ENCODE results near the gene REEP1. TPM values are rescaled to one million over a fixed set of nuclear protein-coding genes. Genes with fewer than 3 reads are reported as not detected.

REEP1 gene
- total RNA-seq, 1 donor, result 0.36 TPM

DNA sequence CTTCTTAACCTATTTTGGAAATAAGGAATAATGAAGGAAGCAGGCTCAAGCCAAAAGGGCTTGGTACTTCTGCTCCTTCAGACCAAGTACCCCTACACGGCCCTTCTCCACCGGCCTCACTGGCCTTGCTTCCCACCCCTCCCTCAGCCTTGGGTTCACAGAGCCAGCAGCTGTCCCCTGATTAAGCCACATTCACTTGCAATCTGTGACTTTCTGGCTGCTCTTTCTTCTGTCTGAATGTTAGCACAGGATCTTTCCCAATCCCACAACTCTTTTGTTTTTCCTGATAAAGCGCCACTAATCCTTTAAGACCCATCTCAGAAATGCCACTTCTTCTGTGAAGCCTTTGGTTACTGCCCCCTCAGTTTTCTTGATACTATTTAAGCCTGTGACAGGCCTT lies 52.4 kb downstream of the REEP1 start:
- Histone ChIP-seq H3K27ac (ENCODE audit: low read depth, low read length) (no peak overlapping the region), H3K9me3 (ENCODE audit: low read depth, low read length) (no peaks in the 10 kb centered on the region), H3K4me2 (ENCODE audit: insufficient read depth, low read length) (no peak overlapping the region), H3K36me3 (ENCODE audit: insufficient read depth, low read length) (no peaks in the 10 kb centered on the region), H3K27me3 (ENCODE audit: insufficient read depth, low read length) (peaks cover 31% of the 10 kb centered on the region), H3K4me1 (ENCODE audit: insufficient read depth, low read length) (no peaks in the 10 kb centered on the region), H2AFZ (ENCODE audit: low read length) (no peak overlapping the region), H3K4me3 (ENCODE audit: insufficient read depth, low read length) (no peak overlapping the region), H4K20me1 (ENCODE audit: insufficient read depth, low read length) (no peaks in the 10 kb centered on the region), H3K79me2 (ENCODE audit: insufficient read depth, low read length) (no peaks in the 10 kb centered on the region)
- no peak for DNase-seq (ENCODE audit: insufficient read length, low spot score, missing footprints)
- TF ChIP-seq, protein P1, sequence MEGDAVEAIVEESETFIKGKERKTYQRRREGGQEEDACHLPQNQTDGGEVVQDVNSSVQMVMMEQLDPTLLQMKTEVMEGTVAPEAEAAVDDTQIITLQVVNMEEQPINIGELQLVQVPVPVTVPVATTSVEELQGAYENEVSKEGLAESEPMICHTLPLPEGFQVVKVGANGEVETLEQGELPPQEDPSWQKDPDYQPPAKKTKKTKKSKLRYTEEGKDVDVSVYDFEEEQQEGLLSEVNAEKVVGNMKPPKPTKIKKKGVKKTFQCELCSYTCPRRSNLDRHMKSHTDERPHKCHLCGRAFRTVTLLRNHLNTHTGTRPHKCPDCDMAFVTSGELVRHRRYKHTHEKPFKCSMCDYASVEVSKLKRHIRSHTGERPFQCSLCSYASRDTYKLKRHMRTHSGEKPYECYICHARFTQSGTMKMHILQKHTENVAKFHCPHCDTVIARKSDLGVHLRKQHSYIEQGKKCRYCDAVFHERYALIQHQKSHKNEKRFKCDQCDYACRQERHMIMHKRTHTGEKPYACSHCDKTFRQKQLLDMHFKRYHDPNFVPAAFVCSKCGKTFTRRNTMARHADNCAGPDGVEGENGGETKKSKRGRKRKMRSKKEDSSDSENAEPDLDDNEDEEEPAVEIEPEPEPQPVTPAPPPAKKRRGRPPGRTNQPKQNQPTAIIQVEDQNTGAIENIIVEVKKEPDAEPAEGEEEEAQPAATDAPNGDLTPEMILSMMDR (IDR thresholded peaks at IDR 0.05; ENCODE audit: extremely low read depth, low read depth, low read length), result no peak

DNA sequence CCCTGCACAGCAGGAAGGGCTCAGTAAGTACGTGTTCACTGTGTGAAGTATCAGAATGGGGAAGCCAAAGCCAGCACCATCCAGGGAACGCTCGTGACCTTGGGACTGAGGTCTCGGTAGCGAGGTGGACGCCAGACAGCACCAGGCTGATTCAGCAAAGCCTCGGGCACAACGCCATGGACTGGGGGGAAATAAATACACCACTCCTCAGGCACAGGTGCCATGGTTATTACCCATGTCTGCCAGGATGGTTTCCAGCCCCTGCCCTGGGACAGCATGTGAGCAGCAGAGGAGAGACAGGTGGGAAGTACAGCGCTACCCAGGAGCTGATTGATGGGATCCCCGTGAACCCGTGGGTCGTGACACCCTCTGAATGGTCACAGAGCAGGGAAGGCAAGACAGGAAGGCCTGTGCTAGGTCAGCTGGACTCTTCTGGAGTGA lies 53.0 kb downstream of the REEP1 start:
- Histone ChIP-seq H3K27me3 (ENCODE audit: insufficient read depth, low read length) (peaks cover 31% of the 10 kb centered on the region), H3K79me2 (ENCODE audit: insufficient read depth, low read length) (no peaks in the 10 kb centered on the region)

DNA sequence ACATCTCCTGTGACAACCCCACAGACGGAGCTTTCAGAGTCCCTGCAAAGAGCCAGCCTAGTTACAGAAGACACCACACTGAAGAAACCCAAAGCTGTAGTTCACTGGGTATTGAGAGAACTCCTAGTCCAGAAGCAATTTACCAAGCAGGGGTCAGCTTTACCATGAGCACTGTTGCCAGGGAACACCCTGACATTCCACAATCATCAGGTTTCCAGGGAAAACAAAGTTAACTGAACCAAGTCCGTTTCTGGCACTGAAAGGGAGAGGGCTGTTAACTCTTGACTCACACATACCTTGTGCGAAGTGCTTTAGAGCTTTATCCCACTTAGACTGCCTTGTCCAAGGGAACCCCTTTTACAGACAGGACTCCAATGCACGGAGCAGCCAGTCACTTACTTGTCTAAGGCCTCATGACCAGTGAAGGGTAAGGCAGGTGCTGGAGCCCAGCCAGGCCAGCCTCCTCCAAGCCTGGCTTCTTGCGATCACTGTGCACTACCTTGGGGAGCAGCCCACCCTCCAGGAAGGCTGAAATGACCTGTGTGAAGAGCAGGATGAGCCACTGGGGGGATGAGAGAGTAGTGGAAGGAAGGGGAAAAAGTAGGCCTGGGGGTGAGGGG lies 53.9 kb downstream of the REEP1 start:
- no peak for DNase-seq (ENCODE audit: insufficient read length, low spot score, missing footprints)
- no peak overlapping the region for H3K27ac ChIP-seq (ENCODE audit: low read depth, low read length)
- H3K4me1 ChIP-seq (ENCODE audit: insufficient read depth, low read length), result no peaks in the 10 kb centered on the region
- peaks cover 35% of the 10 kb centered on the region for H3K27me3 ChIP-seq (ENCODE audit: insufficient read depth, low read length)
- TF ChIP-seq, protein P1 (IDR thresholded peaks at IDR 0.05; ENCODE audit: extremely low read depth, low read depth, low read length), result no peak
- H3K79me2 ChIP-seq (ENCODE audit: insufficient read depth, low read length), result no peaks in the 10 kb centered on the region
- H2AFZ ChIP-seq (ENCODE audit: low read length), result no peak overlapping the region
- no peak overlapping the region for H3K4me3 ChIP-seq (ENCODE audit: insufficient read depth, low read length)
- H3K36me3 ChIP-seq (ENCODE audit: insufficient read depth, low read length), result no peaks in the 10 kb centered on the region
- no peak overlapping the region for H3K4me2 ChIP-seq (ENCODE audit: insufficient read depth, low read length)
- no peaks in the 10 kb centered on the region for H4K20me1 ChIP-seq (ENCODE audit: insufficient read depth, low read length)
- H3K9me3 ChIP-seq (ENCODE audit: low read depth, low read length), result no peaks in the 10 kb centered on the region

More for the DNA sequence above, 53.0 kb downstream of the REEP1 start:
- H2AFZ ChIP-seq (ENCODE audit: low read length), result no peak overlapping the region
- H3K27ac ChIP-seq (ENCODE audit: low read depth, low read length), result no peak overlapping the region
- no peaks in the 10 kb centered on the region for H3K9me3 ChIP-seq (ENCODE audit: low read depth, low read length)
- no peak for DNase-seq (ENCODE audit: insufficient read length, low spot score, missing footprints)
- H3K36me3 ChIP-seq (ENCODE audit: insufficient read depth, low read length), result no peaks in the 10 kb centered on the region
- H4K20me1 ChIP-seq (ENCODE audit: insufficient read depth, low read length), result no peaks in the 10 kb centered on the region
- no peaks in the 10 kb centered on the region for H3K4me1 ChIP-seq (ENCODE audit: insufficient read depth, low read length)
- H3K4me3 ChIP-seq (ENCODE audit: insufficient read depth, low read length), result no peak overlapping the region
- no peak overlapping the region for H3K4me2 ChIP-seq (ENCODE audit: insufficient read depth, low read length)
- TF ChIP-seq, protein P1 (IDR thresholded peaks at IDR 0.05; ENCODE audit: extremely low read depth, low read depth, low read length), result no peak

DNA sequence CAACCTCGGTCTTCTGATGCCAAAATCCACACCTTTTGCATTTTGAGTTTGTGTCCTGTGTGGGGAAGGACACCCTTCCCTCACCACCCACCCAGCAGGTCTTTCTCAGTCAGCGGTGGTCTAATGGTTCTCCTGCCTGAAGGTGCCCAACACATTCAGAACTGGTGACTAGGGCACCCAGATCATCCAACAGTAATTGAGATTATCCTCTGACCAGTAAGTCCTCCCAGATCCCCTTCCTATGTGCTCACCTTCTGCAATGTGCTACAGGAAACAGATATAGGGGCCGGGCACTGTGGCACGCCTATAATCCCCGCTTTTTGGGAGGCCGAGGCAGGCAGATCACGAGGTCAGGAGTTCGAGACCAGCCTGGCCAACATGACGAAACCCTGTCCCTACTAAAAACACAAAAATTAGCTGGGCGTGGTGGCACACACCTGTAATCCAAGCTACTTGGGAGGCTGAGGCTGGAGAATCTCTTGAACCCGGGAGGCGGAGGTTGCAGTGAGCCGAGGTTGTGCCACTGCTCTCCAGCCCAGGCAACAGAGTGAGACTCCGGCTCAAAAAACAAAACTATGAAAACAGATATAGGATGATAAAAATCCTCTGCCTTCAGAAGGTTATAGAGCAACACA lies 56.2 kb downstream of the REEP1 start:
- DNase-seq (ENCODE audit: insufficient read length, low spot score, missing footprints), result no peak
- no peak overlapping the region for H3K27ac ChIP-seq (ENCODE audit: low read depth, low read length)
- peaks cover 41% of the 10 kb centered on the region for H3K27me3 ChIP-seq (ENCODE audit: insufficient read depth, low read length)
- no peak overlapping the region for H3K4me2 ChIP-seq (ENCODE audit: insufficient read depth, low read length)
- no peaks in the 10 kb centered on the region for H3K36me3 ChIP-seq (ENCODE audit: insufficient read depth, low read length)
- H3K79me2 ChIP-seq (ENCODE audit: insufficient read depth, low read length), result no peaks in the 10 kb centered on the region
- no peaks in the 10 kb centered on the region for H4K20me1 ChIP-seq (ENCODE audit: insufficient read depth, low read length)
- H3K9me3 ChIP-seq (ENCODE audit: low read depth, low read length), result no peaks in the 10 kb centered on the region
- TF ChIP-seq, protein P1 (IDR thresholded peaks at IDR 0.05; ENCODE audit: extremely low read depth, low read depth, low read length), result no peak
- H3K4me1 ChIP-seq (ENCODE audit: insufficient read depth, low read length), result no peaks in the 10 kb centered on the region
- no peak overlapping the region for H3K4me3 ChIP-seq (ENCODE audit: insufficient read depth, low read length)
- H2AFZ ChIP-seq (ENCODE audit: low read length), result no peak overlapping the region

All from osteoblast (primary cell).